HuH-7.5 (cell line): ENCODE data around the gene NTSR2.
"Not testable (repeated sequence)": the region's sequence is repeated elsewhere in the genome, so short reads cannot be mapped to it uniquely, and the experiment has no call there.

ENCODE experiments used
- DNase-seq: peaks from one replicate; pipeline ENCODE4 v3.0.0; 2011; ENCODE audit warnings: low spot score

The NTSR2 gene

DNA sequence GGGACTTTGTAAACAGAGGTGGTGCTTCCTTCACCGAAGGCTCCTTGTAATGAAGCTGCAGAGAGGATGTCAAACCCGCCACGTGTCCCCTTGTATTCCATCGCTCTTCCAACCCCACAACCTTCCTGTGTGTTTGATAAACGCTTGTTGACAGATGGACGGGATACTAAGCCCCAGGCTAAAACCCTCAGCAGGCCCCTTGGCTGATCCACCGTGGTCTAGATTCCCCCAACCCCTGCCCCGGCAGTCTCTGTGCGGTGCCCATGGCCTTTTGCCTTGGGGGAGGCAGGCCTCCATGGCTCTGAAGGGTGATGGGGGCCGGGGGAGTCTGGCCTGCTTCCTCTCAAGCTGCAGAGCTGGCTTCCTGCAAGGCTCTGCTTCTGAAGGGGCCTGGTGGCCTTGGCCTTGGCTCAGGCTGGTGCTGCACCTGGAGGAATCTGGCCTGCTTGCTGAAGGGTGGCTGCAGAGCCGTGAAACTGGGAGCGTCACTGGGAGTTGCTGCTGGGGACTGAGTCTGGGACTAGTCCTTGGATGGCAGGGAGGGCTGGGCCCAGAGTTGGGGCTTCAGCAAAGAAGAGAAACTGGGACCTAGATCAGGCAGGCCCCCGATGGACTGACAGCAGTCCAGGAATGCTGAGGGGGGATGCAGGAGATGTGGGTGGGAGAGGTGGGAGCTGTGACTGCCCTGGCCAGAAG, 9.6 kb upstream of the NTSR2 start:
- no peak for DNase-seq

DNA sequence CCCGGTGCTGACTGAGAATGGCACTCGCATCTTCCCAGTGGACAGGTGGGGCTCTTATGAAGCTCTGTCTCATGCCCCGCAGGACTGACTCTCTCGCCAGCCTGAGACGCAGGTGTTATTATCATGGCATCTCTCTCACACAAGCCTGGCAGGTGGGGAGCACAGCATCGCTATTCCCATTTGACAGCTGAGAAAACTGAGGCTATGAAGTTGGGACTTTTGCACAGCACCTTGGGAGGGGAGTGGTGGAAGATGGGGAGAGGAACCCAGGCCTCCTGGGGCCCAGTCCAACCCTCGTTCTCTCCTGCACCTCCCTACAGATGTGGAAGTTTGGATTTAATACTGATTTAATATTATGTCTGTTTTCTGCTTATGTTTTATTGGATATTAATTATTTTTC, 9.0 kb upstream of the NTSR2 start:
- DNase-seq = no peak

DNA sequence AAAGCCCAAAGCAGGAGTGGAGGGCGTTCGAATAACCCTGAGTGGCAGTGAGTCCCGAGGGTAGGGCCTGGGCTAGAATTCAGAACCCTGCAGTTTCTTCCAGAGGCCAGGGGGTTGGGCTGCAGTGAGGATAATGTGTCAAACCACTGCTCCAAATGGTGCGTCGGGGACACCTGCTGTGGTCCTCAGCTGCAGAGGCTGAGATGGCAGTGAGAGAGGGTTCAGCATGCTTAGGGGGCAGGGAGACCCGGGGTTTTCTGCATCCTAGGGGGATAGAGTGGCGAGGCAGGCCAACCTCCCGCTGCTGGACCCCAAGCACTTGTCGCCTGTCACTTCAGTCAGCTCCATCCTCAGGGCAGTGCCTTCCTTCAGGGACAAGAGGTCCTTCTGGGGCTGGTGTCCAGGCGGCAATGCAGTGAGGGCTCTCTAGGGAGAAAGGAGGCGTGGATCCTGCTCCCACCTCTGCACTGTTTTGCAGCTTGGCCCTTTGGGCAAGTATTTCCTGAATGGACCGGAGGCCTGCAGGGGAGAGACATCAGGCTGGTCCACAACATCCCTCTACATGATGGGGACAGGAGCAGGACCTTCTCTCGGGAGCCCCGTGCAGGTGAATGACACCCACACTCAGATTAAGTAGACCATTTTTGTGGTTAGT, 8.4 kb upstream of the NTSR2 start:
- DNase-seq = no peak

DNA sequence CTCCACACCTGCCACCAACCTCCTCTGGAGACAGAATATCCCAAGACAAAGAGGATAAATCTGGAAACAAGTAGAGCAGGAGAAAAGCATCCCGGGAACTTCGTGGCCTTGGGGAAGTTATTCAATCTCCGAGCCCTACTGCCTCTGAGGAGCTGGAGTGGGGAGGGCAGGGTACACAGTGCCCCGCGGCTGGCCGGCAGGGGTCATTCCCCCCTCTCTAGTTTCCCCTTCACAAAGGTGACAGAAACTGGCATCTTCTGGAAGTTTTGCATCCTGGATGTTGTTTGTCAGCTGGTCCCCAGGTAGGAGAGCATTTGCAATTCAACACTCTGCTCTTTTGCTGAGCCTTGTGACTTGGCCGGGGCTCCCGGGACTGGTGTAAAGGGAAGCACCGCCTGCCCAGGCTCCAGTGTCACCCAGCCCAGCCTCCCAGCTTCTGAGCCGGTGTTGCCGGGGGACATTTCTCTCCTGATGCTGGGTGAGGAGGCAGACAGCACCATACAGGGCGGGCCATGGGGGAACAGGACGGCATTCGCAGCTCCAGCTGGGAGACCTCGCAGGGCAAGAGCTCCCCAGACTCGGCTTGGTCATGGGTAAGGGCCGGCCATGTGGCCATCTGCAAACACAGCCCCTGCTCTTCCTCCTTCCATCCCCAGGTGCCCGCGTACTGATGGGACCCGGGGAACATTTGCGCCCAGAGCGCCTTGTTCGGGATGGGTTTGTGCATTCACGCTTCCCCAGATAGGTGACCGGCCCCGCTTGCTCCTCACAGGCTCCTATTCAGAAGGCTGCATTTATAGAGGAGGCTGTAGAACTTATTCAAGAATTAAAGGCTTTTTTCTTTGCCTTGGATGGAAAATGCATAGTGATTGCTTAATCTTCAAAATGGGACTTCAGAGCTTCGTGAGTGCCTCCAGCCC, 7.4 kb upstream of the NTSR2 start:
- DNase-seq = no peak

DNA sequence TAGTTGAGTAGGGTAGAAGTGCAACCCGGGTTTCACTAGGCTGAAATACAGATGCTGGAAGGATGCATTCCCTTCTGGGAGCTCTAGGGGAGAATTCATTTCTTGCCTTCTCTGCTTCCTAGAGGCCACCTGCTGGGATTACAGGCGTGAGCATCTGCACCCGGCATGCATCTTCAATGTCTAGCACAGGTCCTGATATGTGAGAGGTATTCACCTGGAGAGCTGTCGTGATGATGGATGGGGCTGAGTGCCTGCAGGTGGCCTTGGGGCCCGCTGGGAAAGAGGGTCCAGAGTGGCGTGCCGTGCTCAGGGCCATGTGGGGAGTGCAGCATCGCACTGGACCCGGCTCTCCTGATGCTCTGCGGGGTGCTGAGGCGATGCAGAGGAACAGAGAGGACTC, 6.6 kb upstream of the NTSR2 start:
- DNase-seq = no peak

DNA sequence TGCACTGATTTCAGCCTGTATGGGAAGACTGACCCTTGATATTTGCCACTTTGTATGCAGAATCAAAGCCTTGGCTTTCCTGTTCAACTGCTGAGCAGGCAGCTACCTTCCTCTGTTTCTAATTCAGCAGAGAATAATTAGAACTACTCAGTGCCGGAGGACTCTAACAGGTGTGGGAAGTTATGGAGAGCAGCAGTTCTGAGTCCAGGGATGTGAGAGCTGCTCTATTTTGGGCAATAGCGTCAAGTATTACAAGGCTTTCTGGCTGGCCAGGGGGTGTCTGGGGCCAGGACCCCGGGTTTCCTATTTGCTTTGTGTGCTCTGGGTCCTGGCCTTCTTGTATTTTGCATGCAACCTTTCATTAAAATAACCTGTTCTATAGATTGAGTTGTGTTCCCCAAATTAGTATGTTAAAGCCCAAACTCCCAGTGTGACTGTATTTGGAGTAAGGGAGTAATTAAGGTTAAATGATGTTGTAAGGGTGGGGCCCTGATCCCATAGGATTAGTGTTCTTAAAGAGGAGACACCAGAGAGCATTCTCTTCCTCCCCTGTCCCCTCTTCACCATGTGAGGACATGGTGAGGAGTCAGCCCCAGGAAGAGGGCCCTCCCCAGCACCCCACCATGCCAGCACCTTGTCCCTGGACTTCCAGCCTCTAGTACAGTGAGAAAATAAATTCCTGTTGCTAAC, 5.6 kb upstream of the NTSR2 start:
- no peak for DNase-seq

DNA sequence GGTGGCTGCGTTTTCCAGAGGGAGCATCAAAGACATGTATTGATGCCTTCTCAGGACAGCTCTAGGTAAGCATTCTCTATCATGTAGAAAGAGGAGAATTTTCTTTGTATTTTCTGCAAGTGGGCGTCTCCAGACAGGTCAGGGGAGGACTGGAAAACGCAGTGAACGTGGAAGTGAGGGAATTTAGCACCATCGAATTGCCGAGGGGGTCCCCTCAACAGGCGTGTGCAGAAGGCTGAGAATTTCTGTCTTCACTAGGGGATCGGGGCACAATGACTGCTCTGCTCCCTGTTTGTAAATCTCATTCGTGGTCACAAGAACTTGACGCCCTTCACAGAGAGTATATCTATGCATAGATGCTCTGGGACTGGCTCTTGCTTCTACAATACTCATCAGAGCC, 5.0 kb upstream of the NTSR2 start:
- DNase-seq = no peak

DNA sequence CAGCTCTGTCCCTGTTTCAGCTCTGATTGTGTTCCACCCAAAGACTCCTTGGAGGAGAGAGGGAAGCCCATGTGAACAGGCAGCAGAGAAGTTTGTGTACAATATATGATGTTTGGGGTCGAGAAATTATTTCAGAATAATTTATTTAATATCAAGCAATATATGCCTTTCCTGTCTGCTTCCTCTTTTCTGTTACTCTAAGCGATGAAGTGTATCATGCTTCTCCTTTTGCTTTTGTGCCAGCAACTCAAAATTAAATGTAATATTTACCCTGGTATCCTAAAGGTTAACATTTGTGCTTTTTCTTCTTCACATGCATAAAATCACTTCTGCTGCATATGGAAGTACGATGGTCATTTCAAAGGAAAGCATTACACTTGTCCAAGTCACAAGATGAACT, 2.4 kb upstream of the NTSR2 start:
- no peak for DNase-seq

DNA sequence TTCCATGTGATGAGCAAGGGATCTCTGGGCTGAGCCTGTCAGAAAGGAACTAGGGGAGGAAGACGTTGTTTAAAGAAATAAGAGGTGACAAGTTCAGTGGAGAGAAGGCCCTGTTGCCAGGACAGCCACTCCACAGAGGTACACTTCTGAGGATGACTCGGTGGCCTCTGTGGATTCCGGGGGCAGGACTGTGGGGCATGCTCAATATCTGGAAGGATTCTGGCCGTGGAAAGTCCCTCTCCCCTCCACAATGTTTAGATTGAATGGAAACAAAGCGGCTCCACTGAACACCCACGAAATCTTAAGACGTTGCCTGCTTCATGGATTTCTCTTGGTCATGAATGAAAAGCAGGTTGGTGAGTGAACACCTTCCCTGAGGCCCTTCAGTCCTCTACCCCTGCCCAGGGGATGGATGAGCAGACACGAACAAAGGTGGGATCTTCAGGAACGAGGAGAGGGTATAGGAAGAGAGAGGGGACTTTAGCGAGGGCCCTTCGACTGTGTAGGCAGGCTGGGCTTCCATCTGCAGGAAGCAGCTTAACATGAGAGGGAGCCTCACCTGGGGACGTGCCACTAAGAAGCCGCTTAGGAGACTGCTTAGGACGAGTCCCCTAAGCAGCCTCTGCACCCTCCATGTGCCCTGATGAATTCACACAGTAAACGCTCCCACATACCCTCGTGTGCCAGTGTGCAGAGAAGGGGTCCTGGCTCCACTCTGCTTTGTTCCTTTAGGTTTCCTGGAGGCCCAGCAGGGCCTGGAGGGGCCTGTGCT, 1.9 kb downstream of the NTSR2 start:
- no peak for DNase-seq

DNA sequence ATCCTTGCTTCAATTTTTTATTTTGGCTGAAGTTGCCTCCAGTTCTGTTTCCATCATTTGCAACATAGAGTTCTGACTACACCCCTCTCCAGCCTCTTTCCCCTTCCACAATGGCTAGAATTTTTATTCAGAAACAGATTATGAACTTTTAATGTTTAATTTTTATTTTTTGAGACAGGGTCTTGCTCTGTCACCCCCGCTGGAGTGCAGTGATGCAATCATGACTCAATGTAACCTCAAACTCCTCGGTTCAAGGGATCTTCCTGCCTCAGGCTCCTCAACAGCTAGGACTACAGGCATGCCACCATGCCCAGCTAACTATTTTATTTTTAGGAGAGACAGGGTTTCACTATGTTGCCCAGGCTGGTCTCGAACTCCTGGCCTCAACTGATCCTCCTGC, 2.8 kb downstream of the NTSR2 start:
- DNase-seq = no peak

DNA sequence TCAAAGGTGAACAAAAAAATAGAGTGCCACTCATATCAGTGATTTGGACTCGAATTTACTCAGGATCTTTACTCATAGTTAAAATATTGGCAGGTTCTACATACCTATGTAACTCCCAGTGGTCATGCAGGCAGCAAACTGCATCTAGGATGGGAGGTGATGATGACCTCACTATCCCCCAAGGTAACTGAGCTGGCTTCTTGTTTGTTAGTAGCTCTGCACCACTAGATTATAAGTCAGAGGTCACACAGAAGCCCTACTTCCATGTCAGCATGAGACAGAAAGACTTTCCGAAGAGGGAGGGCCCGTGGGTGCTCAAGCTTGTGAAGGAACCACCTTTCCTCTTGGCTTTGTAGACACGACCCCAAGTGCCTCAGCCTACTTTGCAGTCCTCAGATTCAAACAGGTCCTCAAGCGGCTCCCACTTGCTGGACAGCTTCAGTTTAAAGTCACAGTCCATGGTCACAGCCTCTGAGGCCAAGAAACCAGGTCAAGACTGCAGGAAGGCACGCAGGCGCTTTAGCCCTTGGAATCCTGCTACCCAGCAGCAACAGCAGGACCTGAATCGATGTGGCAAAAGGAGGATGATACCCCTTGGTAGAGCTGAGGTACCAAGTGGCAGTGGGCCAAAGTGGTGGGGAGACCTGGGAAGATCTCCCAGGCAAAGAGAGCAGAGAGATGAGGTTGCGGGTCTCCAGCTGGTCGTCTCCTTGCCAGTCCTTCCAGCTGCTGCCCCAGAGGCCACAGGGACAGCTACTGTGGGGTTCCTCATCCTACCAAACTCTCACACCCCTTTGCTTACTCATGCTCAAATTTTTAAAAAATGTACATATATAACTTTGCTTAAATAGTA, 4.3 kb downstream of the NTSR2 start:
- no peak for DNase-seq

DNA sequence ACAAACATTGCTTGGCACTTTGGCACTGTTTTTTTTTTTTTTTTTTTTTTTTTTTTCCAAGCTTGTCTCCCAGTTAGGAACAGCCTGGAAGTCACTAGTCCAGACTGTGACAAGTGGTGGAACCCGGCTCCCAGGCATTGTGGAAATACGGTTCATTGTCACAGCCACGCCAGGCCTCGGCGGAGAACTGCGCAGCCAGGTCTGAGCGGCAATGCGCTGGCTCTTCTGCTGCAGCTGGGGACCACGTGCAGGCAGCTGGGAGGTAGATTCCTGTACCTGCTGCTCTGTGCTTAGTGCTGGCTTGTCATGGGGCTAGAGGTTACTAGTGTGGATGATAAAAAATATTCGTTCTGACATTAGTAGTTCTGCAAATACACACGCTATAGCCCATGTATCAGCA, 5.0 kb downstream of the NTSR2 start:
- DNase-seq = no peak

DNA sequence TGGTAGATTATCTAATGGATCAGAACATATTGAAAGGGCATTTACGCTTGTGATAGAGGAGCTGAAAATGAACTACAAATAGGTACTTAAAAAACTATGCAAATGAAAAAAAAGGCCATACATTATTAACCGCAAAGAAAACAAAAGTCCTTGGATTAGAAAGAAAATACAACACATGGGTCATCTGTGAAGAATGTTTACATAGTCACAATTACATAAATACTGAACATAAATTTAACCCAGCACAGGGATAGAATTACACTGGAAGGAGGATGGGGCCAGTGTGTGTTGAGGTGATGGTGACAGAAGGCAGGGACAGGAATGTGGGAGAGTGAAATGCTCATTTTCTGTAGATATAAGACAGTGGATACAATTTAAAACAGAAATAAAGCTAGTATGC, 6.6 kb downstream of the NTSR2 start:
- no peak for DNase-seq

DNA sequence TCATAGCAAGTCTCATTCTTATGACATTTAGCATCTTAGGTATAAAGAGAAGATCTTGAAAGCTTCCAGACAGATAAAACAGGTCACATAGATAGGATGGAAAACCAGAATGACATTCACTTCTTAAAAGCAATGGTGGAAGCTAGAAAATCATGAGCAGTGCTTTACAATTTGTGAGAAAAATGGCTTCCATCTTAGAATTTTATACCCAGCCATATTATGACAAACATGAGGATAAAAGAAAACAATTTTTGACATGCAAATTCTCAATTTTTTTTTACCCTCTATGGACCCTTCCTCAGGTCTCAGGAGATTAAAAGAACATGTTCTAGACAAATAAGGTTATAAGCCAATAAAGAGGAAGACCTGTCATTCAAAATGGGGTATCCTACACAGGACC, 7.1 kb downstream of the NTSR2 start:
- DNase-seq = no peak

DNA sequence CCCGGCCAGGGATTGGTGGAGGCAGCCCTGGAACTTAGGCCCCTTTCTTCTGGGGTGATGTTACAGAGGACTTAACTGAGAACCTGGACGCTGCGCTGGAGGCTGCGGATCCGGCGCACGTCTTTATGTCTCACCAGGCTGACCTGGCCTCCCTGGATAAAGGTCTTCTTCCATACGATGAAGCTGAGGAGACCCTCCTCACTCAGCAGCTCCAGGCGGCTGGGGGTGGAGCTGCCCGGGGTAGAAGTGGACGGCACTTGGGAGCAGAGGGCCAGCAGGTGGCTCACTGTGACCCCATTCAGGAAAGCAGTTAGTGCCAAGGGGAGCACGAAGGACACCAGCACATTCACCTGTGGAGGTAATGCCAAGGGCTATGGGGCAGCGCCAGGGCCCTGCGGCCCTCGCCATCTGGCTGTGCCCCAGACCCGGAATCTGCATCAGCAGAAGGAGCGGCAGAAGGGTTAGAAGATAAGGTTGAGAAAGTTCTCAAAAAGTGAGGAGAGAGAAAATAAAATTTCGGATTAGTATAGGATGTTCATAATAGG, 8.0 kb downstream of the NTSR2 start:
- DNase-seq = no peak

DNA sequence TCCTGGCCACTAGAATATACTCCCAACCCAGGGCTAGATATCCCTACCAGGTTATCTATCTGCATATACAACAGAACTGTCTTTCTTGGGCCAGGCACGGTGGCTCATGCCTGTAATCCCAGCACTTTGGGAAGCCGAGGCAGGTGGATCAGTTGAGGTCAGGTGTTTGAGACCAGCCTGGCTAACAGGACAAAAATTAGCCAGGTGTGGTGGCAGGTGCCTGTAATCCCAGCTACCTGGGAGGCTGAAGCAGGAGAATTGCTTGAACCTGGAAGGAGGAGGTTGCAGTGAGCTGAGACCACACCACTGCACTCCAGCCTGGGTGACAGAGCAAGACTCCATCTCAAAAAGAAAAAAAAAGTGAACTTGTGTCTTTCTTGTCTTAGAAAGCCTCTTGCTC, 9.6 kb downstream of the NTSR2 start:
- not testable (repeated sequence) for DNase-seq

DNA sequence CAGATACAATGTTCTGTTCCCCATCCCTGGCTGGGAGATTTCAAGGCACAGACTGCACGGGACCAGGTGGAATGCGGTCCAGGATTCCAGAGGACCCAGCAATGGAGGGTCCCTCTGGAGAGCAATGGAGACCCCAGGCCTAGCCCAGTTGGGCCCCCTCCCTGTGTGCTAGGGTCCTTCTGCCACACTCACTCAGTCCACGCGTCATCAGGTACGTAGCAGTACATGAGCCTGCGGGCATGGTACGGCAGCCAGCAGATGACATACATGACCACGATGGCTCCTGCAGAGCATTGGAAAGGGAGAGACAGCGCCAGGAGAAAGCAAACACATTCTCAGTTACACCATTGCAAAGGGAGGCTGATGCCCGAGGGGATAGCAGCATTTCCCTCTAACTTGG, 10.1 kb downstream of the NTSR2 start:
- no peak for DNase-seq

DNA sequence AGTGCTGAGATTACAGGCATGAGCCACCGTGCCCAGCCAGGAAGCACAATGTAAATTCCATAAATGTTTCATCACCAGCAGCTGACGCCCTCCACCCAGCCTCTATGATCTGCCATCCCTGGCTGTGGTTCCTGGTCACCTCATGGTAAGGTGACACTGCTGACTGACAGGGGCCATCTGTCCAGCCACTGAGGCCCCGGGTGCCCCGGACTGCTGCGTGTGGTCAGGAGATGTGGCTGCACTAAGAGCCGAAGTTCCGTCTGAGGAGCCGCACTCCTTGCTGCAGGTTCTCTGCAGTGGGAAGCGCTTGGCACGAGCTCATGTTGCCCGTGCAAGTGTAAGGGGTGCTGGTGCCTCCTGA, 10.9 kb downstream of the NTSR2 start:
- DNase-seq = no peak

DNA sequence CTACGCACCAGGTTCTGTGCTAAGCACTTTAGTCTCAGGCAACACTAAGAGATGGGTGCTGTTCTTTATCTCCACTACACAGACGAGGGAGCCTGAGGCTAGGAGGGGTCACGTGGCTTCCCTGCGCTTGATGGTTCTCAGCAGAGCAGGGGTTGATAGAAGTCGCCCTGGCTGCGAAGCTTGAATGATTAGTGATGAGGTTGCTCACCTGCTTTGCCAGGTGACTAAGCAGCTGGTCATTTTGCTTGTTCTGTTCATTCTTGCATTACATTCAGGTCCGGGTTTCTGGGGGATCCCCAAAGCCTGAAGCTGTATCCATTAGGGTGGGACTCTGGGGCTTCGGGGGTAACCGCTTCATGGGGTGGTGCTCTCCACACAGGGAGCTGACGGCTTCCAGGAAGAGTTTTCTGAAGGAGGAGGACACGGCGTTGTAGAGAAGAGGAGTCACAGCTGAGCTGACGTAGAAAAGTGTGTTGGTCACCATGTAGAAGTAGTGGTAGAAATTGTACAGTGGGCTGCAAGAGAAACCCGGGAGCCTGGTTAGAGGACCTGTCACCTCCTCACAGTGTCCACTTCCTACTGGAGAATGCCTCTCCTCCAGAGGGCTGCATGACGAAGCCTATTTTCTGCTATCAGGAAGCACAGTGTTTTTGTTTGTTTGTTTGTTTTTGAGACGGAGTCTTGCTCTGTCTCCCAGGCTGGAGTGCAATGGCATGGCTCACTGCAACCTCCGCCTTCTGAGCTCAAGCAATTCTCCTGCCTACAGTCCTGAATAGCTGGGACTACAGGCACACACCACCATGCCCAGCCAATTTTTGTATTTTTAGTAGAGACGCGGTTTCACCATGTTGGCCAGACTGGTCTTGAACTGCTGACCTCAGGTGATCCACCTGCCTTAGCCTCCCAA, 11.5 kb downstream of the NTSR2 start:
- DNase-seq = no peak
